Glutamatergic neuron (in vitro differentiated cells): ENCODE results near the gene TPSB2. TPM values are rescaled to one million over a fixed set of nuclear protein-coding genes. Genes with fewer than 3 reads are reported as not detected.

Experiments
- DNase-seq: peaks from one replicate; pipeline ENCODE4 v3.0.0; 2022
- H3K27ac Mint-ChIP-seq: one replicate; pipeline ENCODE4 v1.8.0; 2020; ENCODE audit warnings: mild to moderate bottlenecking, mixed read lengths, inconsistent platforms; ENCODE audit not compliant: unreplicated experiment
- H3K27me3 Mint-ChIP-seq: one replicate; pipeline ENCODE4 v1.8.0; 2020; ENCODE audit warnings: mild to moderate bottlenecking, moderate library complexity, mixed read lengths, inconsistent platforms; ENCODE audit not compliant: unreplicated experiment
- H3K36me3 Mint-ChIP-seq: one replicate; pipeline ENCODE4 v1.8.0; 2020; ENCODE audit warnings: mild to moderate bottlenecking, mixed read lengths, inconsistent platforms; ENCODE audit not compliant: unreplicated experiment
- H3K4me1 Mint-ChIP-seq: one replicate; pipeline ENCODE4 v1.8.0; 2020; ENCODE audit warnings: mild to moderate bottlenecking, low read depth, mixed read lengths, inconsistent platforms; ENCODE audit not compliant: unreplicated experiment
- H3K4me3 Mint-ChIP-seq: one replicate; pipeline ENCODE4 v1.8.0; 2020; ENCODE audit warnings: mild to moderate bottlenecking, mixed read lengths, inconsistent platforms; ENCODE audit not compliant: unreplicated experiment
- H3K9me3 Mint-ChIP-seq: one replicate; pipeline ENCODE4 v1.8.0; 2020; ENCODE audit warnings: mild to moderate bottlenecking, moderate library complexity, mixed read lengths, inconsistent platforms; ENCODE audit not compliant: unreplicated experiment
- CTCF ChIP-seq: fragments of 200-600 bp; sonication (generic); IDR thresholded peaks from one replicate; pipeline ENCODE4 v1.5.0; 2021; ENCODE audit not compliant: partially characterized antibody, unreplicated experiment
- total RNA-seq: library from RNA; stranded (reverse); fragmentation: NEBNext Ultra II Directional; extraction: Animal tissue kit (Norgen Biotek cat#: 25700); gene quantifications from one replicate; pipeline ENCODE4 v1.2.1, GENCODE V29; 2021; ENCODE audit not compliant: unreplicated experiment

Gene TPSB2
- total RNA-seq, 1 donor from 2014 or later: not detected

- DNase-seq: no peak
- no peak overlapping the region for H3K4me3 Mint-ChIP-seq
- peaks cover 14% of the 10 kb centered on the region for H3K27me3 Mint-ChIP-seq
- H3K9me3 Mint-ChIP-seq: peaks cover 4% of the 10 kb centered on the region
- peak overlapping the region; percentile 52 for H3K27ac Mint-ChIP-seq
- H3K4me1 Mint-ChIP-seq: peaks cover 6% of the 10 kb centered on the region
- no peak for TF ChIP-seq CTCF
- no peaks in the 10 kb centered on the region for H3K36me3 Mint-ChIP-seq
These were observed 33.8 kb upstream of the TPSB2 start for GRCh38 chr16:1263591-1264344.

DNA sequence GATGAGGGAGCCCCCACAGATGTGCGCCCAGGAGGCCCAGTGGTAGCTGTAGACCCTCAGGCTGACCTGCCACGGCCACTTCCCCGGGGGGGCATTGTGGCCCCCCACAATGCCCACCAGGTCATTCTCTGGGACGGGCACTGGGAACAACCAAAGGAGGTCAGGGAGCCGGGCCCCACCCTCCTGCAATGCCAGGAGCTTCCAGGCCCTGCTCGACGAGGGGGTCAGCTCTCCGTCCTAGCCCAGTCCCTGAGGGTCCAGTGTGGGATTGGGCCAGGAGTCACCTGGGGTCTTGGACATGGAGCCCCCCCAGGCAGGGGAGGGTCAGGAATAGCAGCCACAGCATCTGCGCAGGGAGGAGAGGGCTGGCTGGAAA is 32.9 kb upstream of the TPSB2 start:
- peaks cover 14% of the 10 kb centered on the region for H3K27me3 Mint-ChIP-seq
- H3K27ac Mint-ChIP-seq: no peak overlapping the region
- peaks cover 4% of the 10 kb centered on the region for H3K9me3 Mint-ChIP-seq
- no peak for DNase-seq
- H3K4me1 Mint-ChIP-seq: peaks cover 6% of the 10 kb centered on the region
- no peak overlapping the region for H3K4me3 Mint-ChIP-seq
- TF ChIP-seq CTCF: no peak
- H3K36me3 Mint-ChIP-seq: no peaks in the 10 kb centered on the region

DNA sequence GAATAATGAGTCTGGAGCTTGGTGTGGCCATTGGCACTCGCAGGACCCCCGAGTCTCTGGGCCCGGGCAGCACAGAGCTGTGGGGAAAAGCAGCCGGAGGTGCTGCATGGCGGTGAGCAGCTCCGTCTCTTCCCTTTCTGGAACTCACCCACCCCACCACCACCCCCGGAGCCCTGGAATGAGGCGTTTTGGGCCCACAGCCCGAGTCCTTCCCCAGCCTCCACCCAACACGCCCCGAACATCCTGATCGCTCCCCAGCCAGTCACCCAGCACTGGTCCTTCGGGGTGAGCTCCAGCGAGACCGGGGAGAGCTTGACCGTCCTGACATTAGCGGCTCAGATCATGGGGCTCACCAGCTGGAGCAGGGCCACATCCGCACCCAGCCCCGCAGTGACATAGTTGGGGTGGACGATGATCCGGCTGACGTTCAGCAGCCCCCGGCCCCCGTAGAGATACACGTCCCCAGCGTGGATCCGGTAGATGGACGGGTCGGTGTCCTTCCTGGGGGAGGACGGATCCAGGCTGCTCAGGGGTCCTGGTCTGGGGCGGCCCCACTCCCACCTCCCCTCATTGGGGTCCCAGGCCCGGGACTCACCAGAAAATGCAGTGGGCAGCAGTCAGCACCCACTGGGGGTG is 32.3 kb upstream of the TPSB2 start:
- Mint-ChIP-seq H3K9me3 (peaks cover 4% of the 10 kb centered on the region), H3K4me3 (no peak overlapping the region), H3K27me3 (peaks cover 14% of the 10 kb centered on the region), H3K36me3 (no peaks in the 10 kb centered on the region), H3K27ac (no peak overlapping the region), H3K4me1 (peaks cover 6% of the 10 kb centered on the region)
- DNase-seq: no peak
- TF ChIP-seq CTCF: no peak

GRCh38 chr16:1261131-1261892 is 31.3 kb upstream of the TPSB2 start:
- no peak for DNase-seq
- Mint-ChIP-seq H3K4me3 (no peak overlapping the region), H3K27ac (no peak overlapping the region), H3K36me3 (no peaks in the 10 kb centered on the region), H3K4me1 (peaks cover 6% of the 10 kb centered on the region), H3K27me3 (peaks cover 17% of the 10 kb centered on the region), H3K9me3 (peaks cover 4% of the 10 kb centered on the region)
- no peak for TF ChIP-seq CTCF
